Upper lobe of left lung (tissue), 4 donors: ENCODE data around the gene KDM5A.

ENCODE experiments used
- CTCF ChIP-seq, 6 experiments: fragments of 450-650 bp in 4 of 6; fragments of 200-600 bp in 2 of 6; sonication (generic) in 2 of 6; IDR thresholded peaks; one replicate each; pipeline ENCODE4 v1.5.1; 2016 to 2019; ENCODE audit warnings: antibody characterized with exemption in 6 of 6
- POLR2AphosphoS5 ChIP-seq, 2 donors: sonication (generic); formaldehyde crosslinking; IDR thresholded peaks; one replicate each; pipeline ENCODE4 v1.5.1; 2017; ENCODE audit warnings: antibody characterized with exemption in 2 of 2

DNA sequence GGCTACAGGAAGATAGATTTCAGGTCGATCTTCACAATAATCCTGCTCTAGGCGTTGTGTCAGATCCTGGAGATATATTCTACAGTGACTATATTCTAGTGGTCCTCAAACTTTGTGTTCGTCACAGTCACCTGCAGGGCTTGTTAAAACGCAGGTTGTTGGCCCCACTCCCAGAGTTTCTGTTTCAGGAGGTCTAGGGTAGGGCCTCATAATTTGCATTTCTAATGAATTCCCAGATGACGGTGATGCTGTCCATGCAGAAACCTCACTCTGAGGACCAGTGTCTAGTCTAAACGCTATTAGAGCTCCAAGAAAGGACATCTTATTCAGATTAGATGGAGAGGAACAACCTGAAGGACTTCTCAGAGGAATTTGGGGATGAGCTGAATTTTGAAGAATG, 113.3 kb downstream of the KDM5A start:
- TF ChIP-seq CTCF (IDR thresholded peaks at IDR 0.05) (no peak), POLR2AphosphoS5 (IDR thresholded peaks at IDR 0.05) (no peak)
